Stimulated activated CD8-positive, alpha-beta memory T cell treated with anti-CD3 and anti-CD28 coated beads, Interleukin-2, amount 100 ng/mL, for 1 hour (primary cell): Measurements from ENCODE around the gene TMEM259.

ENCODE experiments used
- DNase-seq, 2 donors: peaks; one replicate each; pipeline ENCODE4 v3.0.0-alpha.2; 2020; ENCODE audit warnings: low read depth in 2 of 2

TMEM259 gene

GRCh38 chr19:1004204-1004802, 16.6 kb downstream of the TMEM259 start:
- no peak for DNase-seq

- DNase-seq, result no peak
Measured at GRCh38 chr19:1003283-1003682, 17.6 kb downstream of the TMEM259 start.

GRCh38 chr19:1002600-1002999, 18.3 kb downstream of the TMEM259 start:
- DNase-seq, result no peak

- peak; percentile 38 to 53 for DNase-seq
Measured at GRCh38 chr19:1001538-1002166, 19.3 kb downstream of the TMEM259 start.

- no peak for DNase-seq
Measured at GRCh38 chr19:1000591-1001537, 20.1 kb downstream of the TMEM259 start.

- DNase-seq, result peak; percentile 16 to 35
Measured at GRCh38 chr19:1000095-1000494, 20.8 kb downstream of the TMEM259 start, which contains the start of gene GRIN3B. Gene GRIN3B (plus strand): TSS chr19:1000419. CDS start chr19:1000438, 19 bp downstream.

GRCh38 chr19:999379-999719, 21.6 kb downstream of the TMEM259 start:
- no peak for DNase-seq

- DNase-seq, result no peak
Measured at GRCh38 chr19:998064-998463, 22.9 kb downstream of the TMEM259 start.

GRCh38 chr19:996051-996838, 24.7 kb downstream of the TMEM259 start:
- DNase-seq, result peak; percentile 36 to 52

- DNase-seq, result no peak
Measured at GRCh38 chr19:995051-995827, 25.7 kb downstream of the TMEM259 start.

- no peak for DNase-seq
Measured at GRCh38 chr19:994516-994915, 26.4 kb downstream of the TMEM259 start.

- DNase-seq, result no peak
Measured at GRCh38 chr19:993831-994393, 27.0 kb downstream of the TMEM259 start.

GRCh38 chr19:993361-993830, 27.5 kb downstream of the TMEM259 start:
- no peak for DNase-seq

GRCh38 chr19:992670-993055, 28.3 kb downstream of the TMEM259 start:
- DNase-seq, result no peak

- no peak for DNase-seq
Measured at GRCh38 chr19:991932-992669, 28.8 kb downstream of the TMEM259 start.

GRCh38 chr19:991174-991931, 29.6 kb downstream of the TMEM259 start:
- peak in 1 of 2 donors; percentile 35 for DNase-seq

GRCh38 chr19:990746-991145, 30.2 kb downstream of the TMEM259 start:
- no peak for DNase-seq

GRCh38 chr19:990119-990571, 30.8 kb downstream of the TMEM259 start:
- DNase-seq, result no peak
